ENCODE measurements around the gene CDC42EP1. TPM values are rescaled to one million over a fixed set of nuclear protein-coding genes. Genes with fewer than 3 reads are reported as not detected.

The CDC42EP1 gene
- total RNA-seq, 4 donors from 2014 or later = 11.3 to 24.5 (median 11.7) TPM

- no peak for TF ChIP-seq CTCF (IDR thresholded peaks at IDR 0.05; ENCODE audit: low read depth)
Measured at GRCh38 chr22:37525746-37526350, 34.4 kb upstream of the CDC42EP1 start.

DNA sequence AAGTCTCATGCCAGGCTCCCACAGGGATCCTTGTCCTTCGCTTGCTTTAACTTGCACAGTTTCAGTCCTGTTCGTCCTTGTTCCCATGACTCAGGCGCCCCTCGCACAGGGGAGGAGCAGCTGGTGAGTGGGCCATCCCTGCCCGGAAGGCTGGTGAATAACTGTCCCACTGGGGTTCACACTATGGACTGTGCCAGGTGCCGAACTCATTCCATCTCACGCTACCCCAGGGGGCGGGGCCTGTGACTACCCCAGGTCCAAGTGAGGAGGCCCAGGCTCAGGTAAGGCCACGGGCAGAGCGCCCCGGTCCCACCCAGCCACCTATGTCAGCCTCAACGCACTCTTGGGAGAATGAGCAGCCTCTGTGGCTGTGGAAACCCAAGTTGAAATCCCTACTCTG is 33.9 kb upstream of the CDC42EP1 start:
- no peak for TF ChIP-seq CTCF (IDR thresholded peaks at IDR 0.05; ENCODE audit: low read depth)

- TF ChIP-seq CTCF (IDR thresholded peaks at IDR 0.05; ENCODE audit: low read depth) = no peak
Measured at GRCh38 chr22:37529652-37530345, 30.5 kb upstream of the CDC42EP1 start.

- TF ChIP-seq CTCF (IDR thresholded peaks at IDR 0.05; ENCODE audit: low read depth) = no peak
Measured at GRCh38 chr22:37533995-37534394, 26.3 kb upstream of the CDC42EP1 start.

DNA sequence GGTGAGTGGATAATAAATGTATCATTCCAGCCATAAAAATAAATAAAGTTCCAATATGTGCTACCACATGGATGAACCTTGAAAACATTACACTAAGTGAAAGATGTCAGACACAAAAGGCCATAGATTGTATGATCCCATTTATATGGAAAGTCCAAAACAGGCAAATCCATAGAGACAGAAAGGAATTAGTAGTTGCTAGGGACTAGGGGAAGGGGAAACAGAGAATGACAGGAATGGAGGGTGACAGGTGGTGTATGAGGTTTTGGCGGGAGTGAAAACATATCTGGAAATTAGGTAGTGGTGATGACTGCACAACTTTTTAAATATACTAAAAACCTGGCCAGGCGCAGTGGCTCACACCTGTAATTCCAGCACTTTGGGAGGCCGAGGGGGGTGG is 25.8 kb upstream of the CDC42EP1 start:
- no peak for TF ChIP-seq CTCF (IDR thresholded peaks at IDR 0.05; ENCODE audit: low read depth)

GRCh38 chr22:37535159-37535558 is 25.1 kb upstream of the CDC42EP1 start:
- no peak for TF ChIP-seq CTCF (IDR thresholded peaks at IDR 0.05; ENCODE audit: low read depth)

- TF ChIP-seq CTCF (IDR thresholded peaks at IDR 0.05; ENCODE audit: low read depth) = no peak
Measured at GRCh38 chr22:37538590-37539357, 21.5 kb upstream of the CDC42EP1 start.

Data from subcutaneous adipose tissue (tissue), 4 donors.